HG02938 (cell line): ENCODE data around the gene UCK2.

Source experiments
- ATAC-seq: cut with Tn5 transposase; IDR thresholded peaks from one replicate; pipeline ENCODE4 v1.9.1; 2021; ENCODE audit warnings: mild to moderate bottlenecking, moderate library complexity; ENCODE audit not compliant: unreplicated experiment

The UCK2 gene

DNA sequence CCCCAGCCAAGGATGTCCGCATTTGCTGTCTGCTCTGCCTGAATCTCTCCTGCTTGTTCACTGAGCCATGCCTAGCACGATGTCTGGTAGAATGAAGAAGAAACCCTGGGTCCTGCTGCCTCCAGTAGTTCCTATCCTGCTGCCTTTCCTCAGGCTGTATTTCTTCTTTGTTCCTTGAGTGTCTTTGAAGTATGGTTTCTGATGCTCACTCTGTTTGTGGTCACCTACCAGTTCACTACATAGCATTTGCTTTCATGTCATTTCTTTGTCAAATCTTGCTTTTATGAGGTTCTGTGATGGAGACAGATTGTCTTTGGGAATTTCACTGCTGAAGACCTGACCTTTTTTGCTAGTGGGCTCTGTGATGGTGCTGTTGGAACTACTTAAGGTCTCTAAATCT is 5.9 kb downstream of the UCK2 start:
- no peak for ATAC-seq

DNA sequence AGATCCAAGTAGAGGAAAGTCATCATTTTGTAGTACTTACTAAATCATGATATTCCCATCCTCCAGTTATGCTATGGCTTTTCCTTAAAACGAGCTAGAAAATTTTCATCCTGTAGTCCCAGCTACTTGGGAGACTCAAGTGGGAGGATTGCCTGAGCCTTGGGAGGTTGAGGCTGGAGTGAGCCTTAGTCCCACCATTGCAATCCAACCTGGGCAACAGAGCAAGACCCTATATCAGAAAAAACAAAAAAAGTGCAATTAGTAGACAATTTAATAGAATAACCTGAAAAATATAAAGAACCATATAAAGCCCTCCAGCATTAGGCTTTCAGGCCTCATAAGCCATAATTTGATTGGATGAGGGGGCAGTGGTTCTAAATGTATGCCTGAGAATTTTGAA is 6.8 kb downstream of the UCK2 start:
- no peak for ATAC-seq

DNA sequence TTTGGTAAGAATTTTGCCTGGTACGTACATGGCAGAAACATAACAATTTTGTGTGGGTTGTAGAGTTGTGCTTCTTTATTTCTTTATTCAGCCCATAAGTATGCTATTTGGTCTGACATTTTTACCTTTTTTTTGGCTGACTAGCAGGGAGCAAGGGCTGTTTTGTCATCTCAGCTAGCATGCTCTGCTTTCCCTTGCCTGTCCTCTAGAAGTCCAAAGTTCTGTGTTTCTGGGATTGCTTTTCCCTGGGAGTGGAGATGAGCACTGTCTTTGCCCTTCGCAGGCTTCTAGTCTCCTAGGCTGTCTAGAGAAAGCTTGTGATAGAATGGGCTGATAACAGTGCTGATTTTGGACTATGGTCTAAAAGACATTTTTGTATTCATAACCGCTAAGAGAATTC is 7.5 kb downstream of the UCK2 start:
- ATAC-seq: no peak

DNA sequence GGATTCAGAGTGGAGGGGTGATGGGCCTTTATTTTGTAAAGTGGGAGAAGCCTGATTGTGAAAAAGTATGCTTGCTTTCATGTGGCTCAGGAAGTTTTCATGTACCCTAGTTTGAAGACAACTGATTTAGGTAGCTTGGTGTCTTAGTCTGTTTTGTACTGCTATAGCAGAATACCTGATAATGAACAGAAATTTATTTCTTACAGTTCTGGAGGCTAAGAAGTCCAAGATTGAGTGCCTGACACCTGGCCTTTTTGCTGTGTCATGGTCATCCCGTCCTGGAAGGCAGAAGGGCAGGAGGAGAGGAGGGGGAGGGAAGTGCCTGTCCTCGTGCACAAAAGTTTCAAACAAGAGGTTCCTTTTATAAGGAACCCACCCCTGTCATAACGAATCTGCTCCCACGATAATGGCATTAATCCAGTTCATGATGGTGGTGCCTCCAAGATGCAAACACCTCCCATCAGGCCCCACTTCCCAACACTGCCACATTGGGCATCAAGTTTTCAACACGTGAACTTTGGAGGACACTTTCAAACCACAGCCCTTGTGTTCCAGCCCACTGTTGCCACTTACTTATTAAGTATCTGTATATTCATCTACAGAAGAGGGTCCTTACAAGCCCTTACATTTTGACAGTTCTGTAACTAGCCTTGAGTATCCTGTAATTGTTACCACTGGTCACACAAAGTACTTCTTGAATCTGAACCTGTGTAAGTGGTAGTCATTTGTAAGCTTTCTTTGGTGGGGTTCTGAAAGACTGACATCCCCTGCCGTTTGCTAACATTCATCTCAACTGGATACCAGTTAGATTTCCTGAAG is 9.5 kb downstream of the UCK2 start:
- no peak for ATAC-seq

DNA sequence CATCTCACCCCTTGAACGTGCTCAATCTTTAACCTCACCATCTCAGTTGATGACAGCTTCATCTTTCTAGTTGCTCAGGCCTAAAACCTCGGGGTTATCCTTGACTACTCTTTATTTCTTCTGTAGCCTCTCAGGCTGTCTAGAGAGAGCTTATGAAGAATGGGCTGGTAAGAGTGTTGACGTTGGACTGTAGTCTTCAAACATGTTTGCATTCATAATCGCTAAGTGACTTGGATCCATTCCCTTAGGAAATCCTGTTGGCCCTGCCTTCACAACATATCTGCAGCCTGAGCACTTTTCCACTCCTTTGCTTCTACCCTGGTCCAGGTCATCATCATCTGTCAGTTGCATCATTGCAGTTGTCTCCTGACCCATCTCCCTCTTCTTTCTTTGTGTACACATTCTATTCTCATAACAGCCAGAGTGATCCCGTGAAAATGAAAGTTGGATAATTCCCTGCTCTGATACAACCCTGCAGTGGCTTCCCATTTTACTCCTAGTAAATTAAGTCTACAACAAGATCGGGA is 10.5 kb downstream of the UCK2 start:
- ATAC-seq: no peak

DNA sequence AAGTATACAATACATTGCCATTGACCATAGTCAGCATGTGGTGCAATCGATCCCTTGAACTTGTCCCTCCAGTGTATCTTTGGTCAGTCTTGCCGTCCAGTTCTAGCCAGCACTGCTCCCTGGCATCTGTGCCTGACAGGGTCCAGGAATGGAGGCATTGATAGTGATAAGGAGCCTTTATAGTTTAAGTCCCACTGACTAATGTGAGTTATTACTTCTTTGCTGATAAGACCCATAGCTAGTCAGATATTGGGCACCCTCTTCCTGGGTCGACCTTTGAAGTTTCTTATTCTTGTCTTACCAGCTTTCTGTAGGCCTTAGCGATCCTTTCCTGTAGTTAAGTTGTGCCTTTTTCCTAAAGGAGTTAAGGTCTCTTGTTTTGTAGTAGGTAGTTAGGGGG is 13.0 kb downstream of the UCK2 start:
- no peak for ATAC-seq

DNA sequence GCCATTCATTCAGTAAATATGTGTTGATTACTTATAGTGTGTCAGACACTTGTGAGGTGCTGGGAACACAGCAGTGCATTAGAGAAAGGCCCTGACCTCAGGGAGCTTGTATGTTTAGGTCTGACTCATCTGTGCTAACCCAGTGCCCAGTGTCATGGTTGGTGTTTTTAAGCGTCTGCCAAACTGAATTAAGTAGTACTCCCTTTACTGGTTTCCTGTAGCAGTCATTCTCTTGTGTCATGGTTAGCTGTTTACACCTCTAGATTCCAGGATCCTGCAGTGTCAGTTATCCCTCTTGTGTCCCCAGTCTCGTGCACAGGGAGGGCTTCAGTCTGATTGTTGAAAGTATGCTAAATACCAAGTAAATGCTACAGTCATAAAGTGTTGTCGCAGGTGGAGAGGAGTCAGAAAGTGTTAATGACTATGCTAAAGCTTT is 14.2 kb downstream of the UCK2 start:
- ATAC-seq: peak; percentile 53

DNA sequence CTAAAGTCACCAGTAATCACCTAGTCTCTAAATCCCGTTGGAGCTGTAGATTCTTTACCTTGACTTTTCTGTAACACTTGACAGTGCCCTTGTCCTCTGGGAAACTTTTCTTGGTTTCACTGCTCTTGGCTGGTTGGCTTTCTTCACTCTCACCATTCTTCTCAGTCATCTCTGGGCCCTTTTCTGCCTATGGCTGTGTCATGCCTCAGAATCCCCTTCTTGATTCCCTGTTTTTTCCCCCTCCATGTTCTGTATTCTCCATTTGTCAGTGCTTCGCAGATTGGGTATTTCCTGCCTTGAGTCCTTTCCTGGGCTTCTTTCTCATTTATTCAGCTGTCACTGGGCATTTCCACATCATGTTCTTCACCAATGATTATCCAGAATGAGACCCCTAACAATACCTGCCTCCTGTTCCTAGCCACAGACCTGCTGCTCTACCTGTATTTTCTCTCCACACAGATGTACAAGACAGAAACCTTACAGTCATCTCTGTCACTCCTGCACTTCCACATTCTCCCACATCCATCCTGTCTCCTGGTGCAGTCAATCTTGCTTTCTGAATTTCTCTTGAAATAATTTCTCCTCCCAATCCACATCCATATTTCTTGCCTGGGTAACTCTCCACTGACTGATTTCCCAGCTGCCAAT is 14.7 kb downstream of the UCK2 start:
- ATAC-seq: peak; percentile 38

DNA sequence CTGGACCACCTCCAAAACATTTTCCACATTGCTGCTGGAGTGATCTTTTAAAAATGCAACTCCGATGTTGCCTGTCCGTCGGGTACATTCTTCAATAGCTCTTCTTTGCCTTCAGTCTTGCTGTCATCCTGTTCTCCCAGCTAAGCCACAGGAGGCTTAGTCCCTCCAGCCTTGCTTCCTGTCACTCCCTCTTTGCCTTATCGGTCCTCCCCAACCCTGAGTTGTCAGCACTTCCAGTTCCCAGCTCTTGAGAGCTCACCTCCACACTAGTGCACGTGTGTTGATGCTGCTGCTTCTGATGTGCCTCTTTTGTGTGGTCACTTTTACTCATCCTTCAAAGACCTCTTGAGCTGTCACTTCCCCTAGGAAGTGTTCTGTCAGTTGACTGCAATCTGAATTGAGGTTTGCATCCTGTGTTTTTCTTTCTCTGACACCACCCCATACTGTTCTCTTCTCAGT is 15.3 kb downstream of the UCK2 start:
- peak; percentile 50 for ATAC-seq

DNA sequence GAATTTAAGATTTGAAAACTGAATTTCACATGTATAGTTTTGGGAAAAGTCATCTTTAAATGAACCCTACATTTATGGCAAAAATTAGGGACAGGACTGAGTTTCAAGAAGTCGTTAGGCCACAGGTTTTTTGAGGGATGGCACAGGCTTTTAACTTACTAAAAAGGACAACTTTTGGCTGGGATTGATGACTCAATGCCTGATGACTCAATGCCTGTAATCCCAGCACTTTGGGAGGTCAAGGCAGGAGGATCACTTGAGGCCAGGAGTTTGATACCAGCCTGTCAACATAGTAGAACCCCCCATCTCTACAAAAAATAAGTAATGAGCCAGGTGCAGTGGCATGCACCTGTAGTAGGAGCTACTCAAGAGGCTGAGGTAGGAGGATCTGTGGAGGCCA is 15.9 kb downstream of the UCK2 start:
- ATAC-seq: no peak

DNA sequence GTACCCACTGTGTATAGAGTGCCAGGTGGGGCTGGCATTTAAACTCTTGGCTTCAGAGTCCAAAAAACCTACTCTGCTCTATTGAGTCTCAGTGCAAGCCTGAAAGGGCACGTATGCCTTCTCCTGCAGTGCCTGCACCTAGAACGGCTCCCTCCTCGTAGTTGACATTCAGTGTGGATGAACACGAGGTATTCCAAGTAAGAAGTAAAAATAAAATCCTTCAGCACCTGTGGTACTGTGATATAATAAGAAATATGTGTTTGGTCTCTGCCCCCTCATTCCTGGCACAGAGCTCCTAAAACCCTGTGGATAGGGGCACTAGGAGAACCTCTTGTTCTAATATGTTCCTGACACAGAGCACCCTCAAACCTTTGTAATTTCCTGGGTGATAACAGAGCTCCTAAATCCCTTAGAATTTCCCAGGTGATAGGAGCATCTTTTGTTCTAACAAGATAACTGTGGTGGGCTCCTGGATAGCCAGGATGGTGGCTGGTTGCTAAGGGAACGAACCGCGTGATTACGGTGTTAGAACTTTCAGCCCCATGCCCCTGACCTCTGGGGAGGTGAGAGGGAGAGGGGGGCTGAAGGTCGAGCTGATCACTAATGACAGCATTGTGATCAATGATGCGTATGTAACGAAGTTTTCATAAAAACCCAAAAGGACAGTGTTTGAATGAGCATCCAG is 16.8 kb downstream of the UCK2 start:
- ATAC-seq: no peak

DNA sequence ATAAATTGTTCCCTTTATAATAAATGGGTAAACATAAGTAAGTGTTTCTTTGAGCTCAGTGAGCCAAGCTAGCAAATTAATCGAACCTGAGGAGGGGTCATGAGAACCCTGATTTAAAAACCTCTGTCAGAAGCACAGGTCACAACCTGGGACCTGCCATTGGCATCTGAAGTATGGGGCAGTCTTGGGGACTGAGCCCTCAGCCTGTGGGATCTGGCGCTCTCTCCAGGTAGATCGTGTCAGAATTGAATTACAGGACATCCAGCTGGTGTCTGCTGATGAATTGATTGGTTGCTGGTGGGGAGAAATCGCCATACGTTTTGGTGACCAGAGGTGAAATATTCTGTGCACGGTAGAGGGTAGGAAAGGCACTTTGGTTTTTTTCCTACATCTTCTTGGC is 17.5 kb downstream of the UCK2 start:
- no peak for ATAC-seq

DNA sequence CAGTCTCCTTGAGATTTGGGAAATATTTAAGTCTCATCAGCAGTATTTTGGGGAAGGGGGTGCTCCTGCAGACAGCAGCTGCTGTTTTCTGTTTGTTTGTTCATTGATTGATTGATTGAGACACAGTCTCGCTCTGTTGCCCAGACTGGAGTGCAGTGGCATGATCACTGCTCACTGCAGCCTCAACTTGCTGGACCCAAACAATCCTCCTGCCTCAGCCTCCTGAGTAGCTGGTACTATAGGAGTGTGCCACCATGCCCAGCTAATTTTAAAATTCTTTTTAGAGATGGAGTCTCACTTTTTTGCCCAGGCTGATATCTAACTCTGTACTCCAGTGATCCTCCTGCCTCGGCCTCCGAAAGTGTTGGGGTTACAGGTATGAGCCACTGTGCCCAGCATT is 18.2 kb downstream of the UCK2 start:
- ATAC-seq: no peak

DNA sequence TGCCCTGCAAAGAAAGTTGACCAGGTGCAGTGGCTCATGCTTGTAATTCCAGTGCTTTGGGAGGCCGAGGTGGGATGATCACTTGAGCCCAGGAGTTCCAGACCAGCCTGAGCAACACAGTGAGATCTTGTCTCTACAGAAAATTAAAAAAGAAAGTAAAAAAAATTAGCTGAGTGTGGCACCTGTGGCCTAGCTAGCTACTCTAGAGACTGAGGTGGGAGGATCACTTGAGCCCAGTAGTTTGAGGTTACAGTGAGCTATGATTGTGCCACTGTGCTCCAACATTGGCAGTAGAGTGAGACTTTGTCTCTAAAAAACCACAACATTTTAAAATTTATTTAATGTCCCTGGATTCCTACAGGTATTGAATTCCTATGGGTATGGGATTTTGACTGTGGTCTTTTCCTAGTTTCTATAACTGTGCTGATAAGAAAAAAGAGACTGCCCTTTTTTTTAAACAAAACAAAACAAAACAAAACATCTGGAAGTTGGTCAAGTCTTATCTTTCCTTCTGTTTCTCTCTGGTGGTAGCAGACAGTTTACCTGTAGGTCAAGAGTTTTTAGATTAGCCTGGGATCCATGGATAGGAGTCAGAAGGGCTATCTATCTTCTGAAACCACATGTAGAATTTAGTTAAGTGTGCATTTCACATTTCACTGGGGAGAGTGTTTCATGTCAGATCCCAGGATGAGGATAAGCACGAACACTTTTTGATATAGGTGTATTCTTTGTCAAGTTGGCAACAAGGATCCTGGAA is 18.8 kb downstream of the UCK2 start:
- ATAC-seq: peak; percentile 39

DNA sequence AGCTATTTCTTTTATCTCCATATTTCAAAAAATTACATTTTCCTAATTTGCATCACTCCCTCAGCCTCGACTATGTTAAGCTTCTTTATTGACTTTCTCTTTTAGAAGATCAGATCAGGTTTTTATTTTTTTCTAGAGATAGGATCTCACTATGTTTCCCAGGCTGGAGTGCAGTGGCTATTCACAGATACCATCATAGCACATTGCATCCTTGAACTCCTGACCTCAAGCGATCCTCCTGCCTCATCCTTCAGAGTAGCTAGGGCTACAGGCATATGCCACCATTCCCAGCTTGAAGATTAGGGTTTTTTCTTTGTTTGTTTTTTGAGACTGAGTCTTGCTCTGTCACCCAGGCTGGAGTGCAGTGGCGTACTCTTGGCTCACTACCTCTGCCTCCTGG is 20.1 kb downstream of the UCK2 start:
- ATAC-seq: no peak

DNA sequence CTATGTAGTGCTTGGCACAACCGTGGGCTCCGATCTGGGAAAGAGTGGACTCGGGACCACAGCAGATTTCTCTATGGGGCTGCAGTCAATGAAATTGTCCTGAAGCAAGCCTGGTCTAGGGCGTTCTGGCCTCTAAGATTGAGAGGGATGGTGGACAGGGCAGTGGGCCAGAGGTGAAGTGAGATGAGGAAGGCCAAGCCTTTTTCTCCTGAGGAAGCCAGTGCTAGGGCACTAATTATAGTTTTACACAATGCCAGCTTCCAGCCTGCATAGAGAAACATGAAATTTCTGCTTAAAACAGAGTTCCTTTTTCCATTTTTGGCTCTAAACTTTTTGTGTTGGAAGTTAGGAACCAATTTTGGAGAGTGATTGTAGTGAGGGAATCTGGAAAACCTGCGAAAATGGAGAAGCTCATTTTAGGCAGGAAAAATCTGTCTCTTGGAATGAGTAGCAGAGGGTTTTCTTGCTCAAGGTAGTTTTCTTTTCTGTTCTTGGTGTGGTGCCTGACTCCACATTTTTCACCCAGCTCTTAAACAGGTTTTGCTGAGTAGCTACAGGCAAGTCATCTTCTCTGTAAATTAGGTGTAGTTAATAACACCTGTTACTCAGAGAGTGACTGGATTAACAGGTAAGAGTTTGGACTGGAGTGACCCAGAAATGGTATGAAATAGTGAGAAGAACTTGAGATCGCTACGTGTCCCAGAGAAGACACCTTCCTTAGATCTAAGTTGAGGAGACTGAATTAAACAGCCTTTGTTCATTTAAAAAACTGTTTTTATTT is 22.1 kb downstream of the UCK2 start:
- no peak for ATAC-seq

DNA sequence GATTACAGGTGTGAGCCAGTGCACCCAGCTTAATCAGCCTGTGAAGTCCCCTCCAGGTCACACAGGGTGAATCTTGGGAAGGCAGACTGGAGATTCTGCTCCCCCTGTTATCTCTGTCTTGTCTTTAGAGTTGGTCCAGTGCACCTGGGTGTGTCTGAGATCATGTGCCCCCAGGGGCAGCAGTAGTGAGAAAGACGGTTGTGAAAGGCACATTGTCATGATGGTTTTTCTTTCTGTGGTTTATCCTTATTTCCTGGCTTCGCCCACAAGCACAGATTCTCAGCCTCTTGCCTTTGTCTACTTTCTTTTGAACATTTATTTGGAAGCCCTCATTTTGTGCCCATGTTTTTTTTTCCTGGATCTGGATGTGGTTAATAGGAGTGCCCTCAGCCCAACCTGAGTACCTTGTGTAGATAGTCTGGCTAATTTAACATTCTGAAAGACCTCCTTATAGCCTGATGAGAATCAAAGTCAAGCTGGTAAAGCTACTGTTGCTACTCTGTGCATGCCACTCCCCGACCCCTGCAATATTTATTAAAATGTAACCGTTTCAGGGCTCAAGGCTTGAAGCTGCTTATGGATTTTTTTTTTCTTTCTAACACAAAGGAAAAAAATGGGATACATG is 23.7 kb downstream of the UCK2 start:
- ATAC-seq: peak; percentile 77

DNA sequence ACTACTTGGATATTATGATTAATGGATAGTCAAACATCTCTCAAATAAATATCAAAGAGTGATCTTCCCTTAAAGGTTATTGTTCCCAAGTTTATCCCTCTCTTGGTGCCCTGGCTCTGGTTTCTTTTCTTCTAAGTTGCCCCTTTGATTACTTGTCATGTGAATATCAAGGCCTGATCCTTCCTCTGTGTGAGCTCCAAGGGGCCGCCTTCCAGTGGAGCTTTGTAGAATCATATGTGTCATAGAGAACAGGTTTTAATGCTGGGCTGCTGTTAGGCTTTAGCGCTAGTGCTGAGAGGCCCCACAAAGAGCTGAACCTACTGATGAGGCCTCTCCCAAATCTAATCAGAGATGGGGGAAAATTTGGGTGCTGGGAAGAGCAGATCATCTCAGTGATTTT is 25.5 kb downstream of the UCK2 start:
- ATAC-seq: no peak

DNA sequence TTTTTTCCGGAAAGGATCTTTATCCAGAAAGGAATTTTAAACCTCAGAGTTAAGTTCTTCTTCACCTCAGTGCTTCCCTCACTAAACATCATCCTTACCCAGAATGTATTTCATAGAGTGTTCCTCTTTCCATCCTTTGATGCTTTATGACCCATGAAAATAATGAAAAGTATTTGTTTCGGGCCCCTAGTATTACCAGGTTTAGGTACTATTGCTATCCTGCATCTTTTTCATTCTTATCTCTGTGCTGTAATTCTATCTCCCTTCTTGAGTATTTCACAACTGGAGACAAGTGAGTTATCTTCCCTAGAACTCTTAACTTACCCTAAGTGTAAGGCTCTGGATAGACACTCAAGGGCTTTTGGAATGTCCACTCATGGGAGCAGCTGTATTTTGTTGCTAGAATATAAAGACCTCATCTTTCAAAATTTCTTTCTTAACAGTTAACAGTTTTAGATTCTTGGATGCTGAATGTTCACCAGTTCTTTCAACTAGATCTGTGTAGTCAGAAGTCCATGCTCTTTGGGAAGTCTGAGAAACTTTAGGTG is 26.2 kb downstream of the UCK2 start:
- ATAC-seq: no peak
